GM13976 (cell line): ENCODE results near the gene THBS3.
"Not testable (repeated sequence)": the region's sequence is repeated elsewhere in the genome, so short reads cannot be mapped to it uniquely, and the experiment has no call there.

Experiments
- DNase-seq: peaks from one replicate; pipeline ENCODE4 v3.0.0; 2012; ENCODE audit warnings: low spot score
- in situ Hi-C: fragments of 300-500 bp; cut with MboI; formaldehyde crosslinking; loops from one replicate; pipeline ENCODE4 v1.12.0; 2022; ENCODE audit warnings: low sequenced_read_pairs, mixed read lengths, inconsistent platforms; ENCODE audit not compliant: unreplicated experiment
- TF ChIP-seq, protein P1 (sequence below): IDR thresholded peaks from 2 replicates; pipeline ENCODE4 v1.5.1; 2012; ENCODE audit warnings: borderline replicate concordance, mild to moderate bottlenecking; ENCODE audit not compliant: insufficient read depth; ENCODE audit errors: extremely low read depth, missing control alignments, control extremely low read depth

THBS3 gene

DNA sequence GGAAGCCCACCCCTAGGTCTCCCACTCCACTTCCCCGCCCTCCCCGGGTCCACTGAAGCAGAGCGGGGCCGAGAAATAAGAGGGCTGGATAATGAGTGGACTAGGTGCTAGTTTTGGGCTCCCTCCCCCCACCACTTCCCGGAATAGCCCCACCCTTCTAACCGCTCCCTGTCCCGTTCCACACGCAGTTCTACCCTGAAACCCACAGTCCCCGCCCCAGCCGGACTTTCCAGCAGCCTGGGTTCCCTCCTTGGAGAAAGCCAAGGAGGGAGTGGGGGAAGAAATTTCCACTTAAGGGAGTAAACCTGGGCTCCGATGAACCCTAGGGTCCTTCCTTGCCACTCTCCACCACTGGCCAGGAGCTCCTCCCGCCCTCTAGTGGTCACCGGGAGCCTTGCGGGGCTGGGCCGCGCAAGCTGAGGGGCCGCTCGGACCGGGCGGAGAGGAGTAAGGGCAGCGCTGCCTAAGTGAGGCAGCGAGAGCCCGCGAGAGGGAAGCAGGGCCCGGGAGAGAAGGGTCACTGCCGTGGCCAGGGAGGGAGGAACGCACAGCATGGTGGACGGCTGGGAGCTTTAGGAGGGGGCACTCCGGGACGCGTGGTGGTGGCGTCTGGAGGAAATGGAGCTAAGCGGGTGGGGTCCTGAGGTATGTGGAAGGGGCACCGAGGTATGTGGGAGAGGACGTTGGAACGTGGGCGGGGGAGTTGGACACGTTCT, 14.3 kb downstream of the THBS3 start:
- peak; percentile 89 for DNase-seq
- TF ChIP-seq, protein P1, sequence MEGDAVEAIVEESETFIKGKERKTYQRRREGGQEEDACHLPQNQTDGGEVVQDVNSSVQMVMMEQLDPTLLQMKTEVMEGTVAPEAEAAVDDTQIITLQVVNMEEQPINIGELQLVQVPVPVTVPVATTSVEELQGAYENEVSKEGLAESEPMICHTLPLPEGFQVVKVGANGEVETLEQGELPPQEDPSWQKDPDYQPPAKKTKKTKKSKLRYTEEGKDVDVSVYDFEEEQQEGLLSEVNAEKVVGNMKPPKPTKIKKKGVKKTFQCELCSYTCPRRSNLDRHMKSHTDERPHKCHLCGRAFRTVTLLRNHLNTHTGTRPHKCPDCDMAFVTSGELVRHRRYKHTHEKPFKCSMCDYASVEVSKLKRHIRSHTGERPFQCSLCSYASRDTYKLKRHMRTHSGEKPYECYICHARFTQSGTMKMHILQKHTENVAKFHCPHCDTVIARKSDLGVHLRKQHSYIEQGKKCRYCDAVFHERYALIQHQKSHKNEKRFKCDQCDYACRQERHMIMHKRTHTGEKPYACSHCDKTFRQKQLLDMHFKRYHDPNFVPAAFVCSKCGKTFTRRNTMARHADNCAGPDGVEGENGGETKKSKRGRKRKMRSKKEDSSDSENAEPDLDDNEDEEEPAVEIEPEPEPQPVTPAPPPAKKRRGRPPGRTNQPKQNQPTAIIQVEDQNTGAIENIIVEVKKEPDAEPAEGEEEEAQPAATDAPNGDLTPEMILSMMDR: peak; percentile 98
- in situ Hi-C loops: no loop called here

GRCh38 chr1:155192346-155193274, 15.1 kb downstream of the THBS3 start:
- no peak for DNase-seq
- TF ChIP-seq, protein P1: no peak
- in situ Hi-C loops: no loop called here

GRCh38 chr1:155191904-155192303, 15.8 kb downstream of the THBS3 start:
- no peak for DNase-seq
- TF ChIP-seq, protein P1: no peak
- in situ Hi-C loops: no loop called here

GRCh38 chr1:155189926-155190325, 17.8 kb downstream of the THBS3 start:
- in situ Hi-C loops, DNase-seq: not testable (repeated sequence)

DNA sequence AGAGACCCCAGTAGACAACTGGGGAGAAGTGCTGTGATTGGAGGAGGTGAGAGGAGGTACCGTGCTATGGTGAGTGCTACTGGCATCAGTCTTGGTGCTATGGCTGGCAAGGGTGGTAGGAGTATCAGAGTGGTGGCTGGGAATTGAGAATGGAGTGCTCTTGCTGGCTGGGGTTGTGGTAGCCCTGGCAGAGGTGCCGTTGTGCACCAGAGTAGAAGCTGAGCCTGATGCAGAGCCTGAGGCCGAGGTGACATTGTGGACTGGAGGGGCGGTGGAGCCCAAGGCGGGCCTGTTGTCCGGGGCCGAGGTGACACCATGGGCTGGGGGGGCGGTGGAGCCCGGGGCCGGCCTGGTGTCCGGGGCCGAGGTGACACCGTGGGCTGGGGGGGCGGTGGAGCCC, 19.4 kb downstream of the THBS3 start:
- TF ChIP-seq, protein P1: no peak
- no peak for DNase-seq
- in situ Hi-C loops: no loop called here

DNA sequence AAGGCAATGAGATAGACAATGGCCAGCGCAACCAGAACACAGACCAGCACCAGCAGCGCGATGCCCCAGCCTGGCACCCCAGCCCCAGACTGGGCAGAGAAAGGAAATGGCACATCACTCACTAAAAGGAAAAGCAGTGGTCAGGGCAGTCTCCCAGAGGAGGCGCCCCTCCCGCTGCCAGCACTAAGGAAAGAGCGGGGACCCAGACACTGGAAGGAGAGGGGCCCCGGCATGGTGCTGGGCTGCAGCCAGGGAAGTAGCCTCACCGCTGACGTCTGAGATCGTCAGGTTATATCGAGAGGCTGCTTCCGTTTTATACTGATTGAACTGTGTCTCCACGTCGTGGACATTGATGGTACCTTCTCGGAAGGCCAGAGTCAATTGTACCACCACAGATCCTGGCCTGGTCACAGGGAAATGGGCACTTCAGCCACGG, 20.2 kb downstream of the THBS3 start:
- in situ Hi-C loops: no loop called here
- TF ChIP-seq, protein P1: no peak
- DNase-seq: no peak
